MCF 10A (cell line): ENCODE data around the gene RAD51D. TPM values are rescaled to one million over a fixed set of nuclear protein-coding genes. Genes with fewer than 3 reads are reported as not detected.

ENCODE experiments used
- BruUV-seq: library from RNA; stranded (reverse); fragments of 400-500 nt; replicated peaks from 2 replicates; lab custom pipeline; 2021; lab: Mats Ljungman, UMichigan
- CTCF ChIA-PET: fragments of 300-600 bp; sonication (Branson Sonifier 250); formaldehyde crosslinking; extraction: SDS; loops from one replicate; lab custom pipeline; 2021; ENCODE audit warnings: antibody characterized with exemption, inconsistent platforms; lab: Yijun Ruan, JAX
- POLR2A ChIA-PET: fragments of 300-600, 350-650 bp; sonication (Branson Sonifier 250); formaldehyde crosslinking; extraction: SDS; loops from one replicate; lab custom pipeline; 2020; ENCODE audit warnings: antibody characterized with exemption, inconsistent platforms; lab: Yijun Ruan, JAX
- DNase-seq: peaks from one replicate; pipeline ENCODE4 v3.0.0-alpha.2; 2018; ENCODE audit not compliant: unreplicated experiment
- H3K27ac Mint-ChIP-seq: one replicate; pipeline ENCODE4 v1.8.0; 2022; ENCODE audit warnings: mild to moderate bottlenecking, low read depth, mixed read lengths; ENCODE audit not compliant: unreplicated experiment
- H3K27me3 Mint-ChIP-seq: one replicate; pipeline ENCODE4 v1.8.0; 2022; ENCODE audit warnings: mixed read lengths; ENCODE audit not compliant: insufficient read depth, unreplicated experiment
- H3K36me3 Mint-ChIP-seq: one replicate; pipeline ENCODE4 v1.8.0; 2022; ENCODE audit warnings: mild to moderate bottlenecking, moderate library complexity, mixed read lengths; ENCODE audit not compliant: insufficient read depth, unreplicated experiment
- H3K4me1 Mint-ChIP-seq: one replicate; pipeline ENCODE4 v1.8.0; 2022; ENCODE audit warnings: mixed read lengths; ENCODE audit not compliant: insufficient read depth, unreplicated experiment
- H3K4me3 Mint-ChIP-seq: one replicate; pipeline ENCODE4 v1.8.0; 2022; ENCODE audit warnings: mild to moderate bottlenecking, moderate library complexity, mixed read lengths; ENCODE audit not compliant: unreplicated experiment
- H3K9me3 Mint-ChIP-seq: one replicate; pipeline ENCODE4 v1.8.0; 2022; ENCODE audit warnings: mixed read lengths; ENCODE audit not compliant: unreplicated experiment
- intact Hi-C: fragments of 100-400 bp; cut with micrococcal nuclease; formaldehyde crosslinking; loops from 2 replicates; pipeline ENCODE4 v1.14.1; 2022
- total RNA-seq: library from RNA; stranded (reverse); gene quantifications from 2 replicates; pipeline ENCODE4 v1.2.3, GENCODE V29; 2022
- TF ChIP-seq, protein P1 (sequence below): fragments of 200-600 bp; IDR thresholded peaks from one replicate; pipeline ENCODE4 v1.8.0; 2022; ENCODE audit warnings: antibody characterized with exemption, mild to moderate bottlenecking; ENCODE audit not compliant: unreplicated experiment

The RAD51D gene
- total RNA-seq, 1 experiment from 2014 or later = 13.0 TPM

DNA sequence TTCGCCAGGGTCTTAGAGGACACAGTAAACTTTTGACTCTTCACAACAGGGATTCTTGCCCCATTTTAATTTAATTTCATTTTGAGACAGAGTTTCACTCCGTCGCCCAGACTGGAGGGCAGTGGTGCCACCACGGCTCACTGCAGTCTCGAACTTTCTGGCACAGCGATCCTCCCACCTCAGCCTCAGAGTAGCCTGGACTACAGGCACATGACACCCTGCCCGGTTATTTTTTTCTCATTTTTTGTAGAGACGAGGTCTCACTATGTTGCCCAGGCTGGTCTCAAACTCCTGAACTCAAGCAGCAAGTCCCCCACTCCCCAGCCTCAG, 22.8 kb upstream of the RAD51D start:
- intact Hi-C loops = loop anchor here (1.0 kb wide), 2 partner anchors 100 to 722 kb away; no protein-coding TSS in a partner anchor
- no TSS peak for BruUV-seq
- no peak overlapping the region for H3K27ac Mint-ChIP-seq
- TF ChIP-seq, protein P1, sequence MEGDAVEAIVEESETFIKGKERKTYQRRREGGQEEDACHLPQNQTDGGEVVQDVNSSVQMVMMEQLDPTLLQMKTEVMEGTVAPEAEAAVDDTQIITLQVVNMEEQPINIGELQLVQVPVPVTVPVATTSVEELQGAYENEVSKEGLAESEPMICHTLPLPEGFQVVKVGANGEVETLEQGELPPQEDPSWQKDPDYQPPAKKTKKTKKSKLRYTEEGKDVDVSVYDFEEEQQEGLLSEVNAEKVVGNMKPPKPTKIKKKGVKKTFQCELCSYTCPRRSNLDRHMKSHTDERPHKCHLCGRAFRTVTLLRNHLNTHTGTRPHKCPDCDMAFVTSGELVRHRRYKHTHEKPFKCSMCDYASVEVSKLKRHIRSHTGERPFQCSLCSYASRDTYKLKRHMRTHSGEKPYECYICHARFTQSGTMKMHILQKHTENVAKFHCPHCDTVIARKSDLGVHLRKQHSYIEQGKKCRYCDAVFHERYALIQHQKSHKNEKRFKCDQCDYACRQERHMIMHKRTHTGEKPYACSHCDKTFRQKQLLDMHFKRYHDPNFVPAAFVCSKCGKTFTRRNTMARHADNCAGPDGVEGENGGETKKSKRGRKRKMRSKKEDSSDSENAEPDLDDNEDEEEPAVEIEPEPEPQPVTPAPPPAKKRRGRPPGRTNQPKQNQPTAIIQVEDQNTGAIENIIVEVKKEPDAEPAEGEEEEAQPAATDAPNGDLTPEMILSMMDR = no peak
- peaks cover 24% of the 10 kb centered on the region for H3K36me3 Mint-ChIP-seq
- peak overlapping the region; percentile 73 for H3K4me3 Mint-ChIP-seq
- DNase-seq = no peak
- peaks cover 4% of the 10 kb centered on the region for H3K4me1 Mint-ChIP-seq
- no peaks in the 10 kb centered on the region for H3K9me3 Mint-ChIP-seq
- no peaks in the 10 kb centered on the region for H3K27me3 Mint-ChIP-seq
- CTCF ChIA-PET = interaction anchor here (1.1 to 1.9 kb wide), 3 partner anchors 13 to 722 kb away, joined by 5 to 6 read pairs (median 6); no protein-coding TSS in a partner anchor
- POLR2A ChIA-PET = interaction anchor here (0.6 kb wide), 1 partner anchor 38 kb away, joined by 4 read pairs; no protein-coding TSS in a partner anchor

DNA sequence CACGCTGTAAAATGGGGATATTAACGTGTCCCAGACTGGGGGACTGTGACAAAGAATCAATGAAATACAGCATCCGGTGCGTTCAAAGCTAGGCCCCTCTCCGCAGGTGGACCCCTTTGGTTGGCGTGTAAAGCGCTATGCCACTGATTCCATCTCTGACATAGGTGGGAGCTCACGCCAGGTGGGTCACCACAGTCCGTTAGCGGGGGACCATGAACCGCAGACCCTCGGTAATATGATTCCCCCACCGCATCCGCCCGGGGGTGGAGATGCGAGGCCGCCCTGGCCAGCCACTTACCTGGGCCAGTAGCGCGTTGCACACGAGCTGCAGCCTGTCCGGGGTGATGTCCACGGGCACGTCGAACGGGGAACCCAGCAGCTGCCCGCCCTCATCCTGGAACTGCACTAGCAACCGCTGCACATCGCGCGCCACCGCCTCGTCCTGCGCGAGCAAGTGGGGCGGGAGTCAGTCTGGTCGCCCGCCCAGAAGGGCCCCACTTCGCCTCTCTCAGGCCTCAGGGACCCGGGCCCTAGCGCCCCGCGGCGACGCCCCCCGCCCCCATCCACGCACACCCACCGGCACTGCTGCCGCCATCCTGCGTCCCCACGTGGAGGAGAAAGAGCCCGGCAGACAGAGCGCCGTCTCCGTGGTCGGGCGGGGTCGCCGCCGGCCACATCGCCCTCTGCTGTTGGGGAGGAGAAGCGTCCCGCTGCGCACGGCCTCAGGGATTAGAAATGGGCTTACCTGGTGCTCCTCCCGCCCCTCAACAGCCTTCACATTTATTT, 22.2 kb upstream of the RAD51D start, which contains the start of gene NLE1:
NLE1 (minus strand) TSS at position 623 of the 786 bp plus-strand sequence; CDS start at position 595, 28 bp downstream.
- Mint-ChIP-seq H3K27ac (no peak within 1 kb of the TSS), H3K9me3 (no peaks in the 10 kb centered on the region), H3K4me3 (peak within 1 kb of the TSS; percentile 73), H3K4me1 (peaks cover 4% of the 10 kb centered on the region), H3K36me3 (peaks cover 28% of the 10 kb centered on the region), H3K27me3 (no peaks in the 10 kb centered on the region)
- peak; percentile 73 for DNase-seq
- BruUV-seq = TSS peak; percentile 65
- ChIA-PET CTCF (interaction anchor here (0.6 to 2.6 kb wide), 11 partner anchors 8 to 709 kb away, joined by 3 to 15 read pairs (median 3); partner anchors contain the start of gene RAD51D), POLR2A (interaction anchor here (0.6 to 1.7 kb wide), 7 partner anchors 19 to 941 kb away, joined by 3 to 11 read pairs (median 3); partner anchors contain the start of genes RAD51D, RFFL and SLFN5)
- TF ChIP-seq, protein P1 = peak; percentile 96
- intact Hi-C loops = loop anchor here (1.0 kb wide), 2 partner anchors 100 to 722 kb away; no protein-coding TSS in a partner anchor

DNA sequence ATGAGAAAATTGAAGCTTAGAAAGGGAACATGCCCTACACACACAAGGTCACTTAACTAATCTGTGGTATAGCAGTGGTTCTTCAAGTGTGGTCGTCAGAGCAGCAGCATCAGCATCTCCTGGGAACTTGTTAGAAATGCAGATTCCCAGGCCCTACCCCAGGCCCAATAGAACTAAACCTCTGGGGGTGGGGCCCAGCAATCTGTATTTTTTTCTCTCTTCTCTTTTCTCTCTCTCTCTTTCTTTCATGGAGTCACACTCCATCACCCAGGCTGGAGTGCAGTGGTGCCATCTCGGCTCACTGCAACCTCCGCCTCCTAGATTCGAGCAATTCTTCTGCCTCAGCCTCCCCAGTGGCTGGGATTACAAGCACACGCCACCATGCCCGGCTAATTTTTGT, 18.6 kb upstream of the RAD51D start:
- no peaks in the 10 kb centered on the region for H3K9me3 Mint-ChIP-seq
- peaks cover 51% of the 10 kb centered on the region for H3K36me3 Mint-ChIP-seq
- no peak overlapping the region for H3K4me3 Mint-ChIP-seq
- CTCF ChIA-PET = interaction anchor here (0.5 to 2.2 kb wide), 4 partner anchors 18 to 631 kb away, joined by 3 to 6 read pairs (median 3); no protein-coding TSS in a partner anchor
- no peak for DNase-seq
- POLR2A ChIA-PET = no interaction called here
- H3K27ac Mint-ChIP-seq = peak overlapping the region; percentile 59
- H3K27me3 Mint-ChIP-seq = no peaks in the 10 kb centered on the region
- TF ChIP-seq, protein P1 = no peak
- intact Hi-C loops = no loop called here
- no TSS peak for BruUV-seq
- peaks cover under 1% of the 10 kb centered on the region for H3K4me1 Mint-ChIP-seq

DNA sequence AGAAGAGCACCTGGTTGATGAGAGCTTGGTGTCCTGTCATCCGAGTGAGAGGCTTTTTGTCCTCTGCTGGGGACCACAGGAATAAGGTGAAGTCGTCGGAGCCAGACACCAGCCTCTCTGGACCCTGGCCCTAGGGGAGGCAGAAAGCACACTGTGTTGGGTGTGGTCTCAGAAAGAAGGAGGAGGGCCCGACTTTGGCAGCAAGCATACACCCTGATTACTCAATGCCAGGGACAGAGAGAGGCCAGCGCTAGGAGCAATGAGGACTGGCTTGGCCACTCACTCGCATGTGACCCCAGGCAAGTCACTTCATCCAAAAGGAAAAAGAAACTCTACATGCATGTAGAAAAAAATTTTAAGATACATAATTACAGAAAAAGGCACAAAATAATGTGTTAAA, 15.7 kb upstream of the RAD51D start:
- peaks cover 66% of the 10 kb centered on the region for H3K36me3 Mint-ChIP-seq
- no TSS peak for BruUV-seq
- CTCF ChIA-PET = interaction anchor here (1.5 kb wide), 1 partner anchor 15 kb away, joined by 7 read pairs; the partner anchor contains the start of gene RAD51D

More for the DNA sequence above, 15.7 kb upstream of the RAD51D start:
- Mint-ChIP-seq H3K27ac (peak overlapping the region; percentile 27), H3K27me3 (no peaks in the 10 kb centered on the region), H3K4me3 (no peak overlapping the region), H3K4me1 (no peaks in the 10 kb centered on the region), H3K9me3 (no peaks in the 10 kb centered on the region)
- TF ChIP-seq, protein P1 = no peak
- DNase-seq = no peak
- intact Hi-C loops = no loop called here
- POLR2A ChIA-PET = no interaction called here
